Spleen (tissue), 11 donors: ENCODE results near the gene CCDC197. TPM values are rescaled to one million over a fixed set of nuclear protein-coding genes. Genes with fewer than 3 reads are reported as not detected.

ENCODE experiments used
- DNase-seq: peaks from one replicate; pipeline ENCODE4 v3.0.0-alpha.2; 2020
- H3K27ac ChIP-seq, 8 donors: fragments of 200-600 bp; sonication (generic) in 7 of 8; 1 replicate in 4 of 8; 2 replicates in 4 of 8; pipeline versions ENCODE4 v1.5.0 to v1.8.0; 2016 to 2021; ENCODE audit warnings: inconsistent platforms in 4 of 8, mild to moderate bottlenecking in 4 of 8, moderate library complexity in 1 of 8
- H3K27me3 ChIP-seq, 7 donors: fragments of 200-600 bp; sonication (generic) in 6 of 7; replicated peaks in 1 of 7; 1 replicate in 4 of 7; 2 replicates in 3 of 7; pipeline versions ENCODE4 v1.5.0 to v1.8.0; 2016 to 2021; ENCODE audit warnings: inconsistent platforms in 3 of 7, mild to moderate bottlenecking in 1 of 7
- H3K36me3 ChIP-seq, 6 donors: fragments of 200-600 bp; sonication (generic) in 5 of 6; 1 replicate in 4 of 6; 2 replicates in 2 of 6; pipeline versions ENCODE4 v1.5.0 to v1.8.0; 2016 to 2021; ENCODE audit warnings: inconsistent platforms in 2 of 6
- H3K4me1 ChIP-seq, 6 donors: fragments of 200-600 bp; sonication (generic) in 5 of 6; 1 replicate in 3 of 6; 2 replicates in 3 of 6; pipeline versions ENCODE4 v1.5.0 to v1.8.0; 2016 to 2021; ENCODE audit warnings: inconsistent platforms in 3 of 6
- H3K4me3 ChIP-seq, 8 donors: fragments of 200-600 bp; sonication (generic) in 7 of 8; 1 replicate in 4 of 8; 2 replicates in 4 of 8; pipeline versions ENCODE4 v1.5.0 to v1.8.0; 2016 to 2021; ENCODE audit warnings: inconsistent platforms in 4 of 8, mild to moderate bottlenecking in 4 of 8, moderate library complexity in 2 of 8
- H3K9me3 ChIP-seq, 8 donors: fragments of 200-600 bp; sonication (generic) in 7 of 8; 1 replicate in 4 of 8; 2 replicates in 4 of 8; pipeline versions ENCODE4 v1.5.0 to v1.8.0; 2016 to 2021; ENCODE audit warnings: inconsistent platforms in 4 of 8
- POLR2A ChIP-seq, 3 donors: fragments of 450-650 bp; IDR thresholded peaks; one replicate each; pipeline ENCODE4 v1.5.1; 2017; ENCODE audit warnings: antibody characterized with exemption in 3 of 3, mild to moderate bottlenecking in 1 of 3
- POLR2AphosphoS5 ChIP-seq, 3 donors: sonication (generic); formaldehyde crosslinking; IDR thresholded peaks; one replicate each; pipeline ENCODE4 v1.5.1; 2017; ENCODE audit warnings: antibody characterized with exemption in 3 of 3
- WGBS, 5 donors: extraction: QIAGEN DNeasy Blood & Tissue Kit in 3 of 5; methylation state at CpG; one replicate each; pipeline versions ENCODE4 v1.1.5 to v1.1.7; 2013 to 2018; 5-methylcytosine and 5-hydroxymethylcytosine counted together
- intact Hi-C: fragments of 100-400 bp; cut with DNase I; formaldehyde crosslinking; loops from one replicate; pipeline ENCODE4 v1.15.0; 2023; ENCODE audit warnings: low total_unique reads
- polyA plus RNA-seq, 3 donors: library from polyadenylated mRNA; stranded (reverse); fragments of 200-250 nt; gene quantifications; one replicate each; pipeline ENCODE4 v1.2.1, GENCODE V29; 2013
- total RNA-seq, 7 donors: library from RNA; depleted of rRNA in 3 of 7; stranded (reverse); fragments of >200 nt in 3 of 7; fragmentation: NEBNext Ultra II Directional in 4 of 7; extraction: Animal tissue kit (Norgen Biotek cat#: 25700) in 4 of 7; gene quantifications; one replicate each; pipeline versions ENCODE4 v1.1.0 to v1.2.1, GENCODE V29; 2016 to 2021
- TF ChIP-seq, protein P1 (sequence below), 11 experiments: fragments of 200-600 bp in 7 of 11; fragments of 450-650 bp in 4 of 11; sonication (generic) in 4 of 11; IDR thresholded peaks in 8 of 11; conservative IDR thresholded peaks in 3 of 11; 1 replicate in 7 of 11; 2 replicates in 4 of 11; pipeline versions ENCODE4 v1.4.0 to v1.8.0; 2016 to 2021; ENCODE audit warnings: antibody characterized with exemption in 11 of 11, inconsistent platforms in 4 of 11, mild to moderate bottlenecking in 1 of 11
- donor health status: healthy with polysubstance abuse.
- donor health status: DM: no; HTN: no; CAD: no; lungs with moderate emphysema.
- donor health status: DM: no; HTN: no; CAD: no.
- donor health status: Bipolar disorder and iron deficiency.
- donor health status: healthy.
- donor health status: DM: no; HTN: no; CAD: no.
- donor health status: DM: yes; HTN: yes; CAD: no.

The CCDC197 gene
- total and polyA plus RNA-seq, 10 donors, result not detected

DNA sequence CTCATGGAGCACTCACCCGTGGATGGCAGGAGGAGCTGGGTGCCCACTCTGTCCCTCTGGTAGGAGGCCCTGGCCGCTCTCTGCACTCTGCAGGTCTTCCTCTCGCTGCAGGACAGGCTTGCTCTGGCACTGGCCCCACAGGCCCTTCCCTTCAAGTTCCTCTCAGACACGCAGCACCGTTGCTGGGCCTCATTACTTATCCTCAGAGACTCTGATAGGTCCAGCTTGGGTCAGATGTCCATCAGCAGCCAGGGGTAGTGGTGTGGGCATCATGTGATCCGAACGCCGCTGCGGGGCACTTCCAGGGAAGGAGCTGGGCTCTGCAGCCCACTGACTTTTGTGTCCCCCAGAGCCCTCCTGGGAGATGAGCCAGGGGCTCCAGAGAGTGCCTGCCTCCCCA, 40.9 kb downstream of the CCDC197 start:
- WGBS, 5 donors, result 85 to 94% (median 89%) methylated on average over 9 of the region's 9 CpGs

DNA sequence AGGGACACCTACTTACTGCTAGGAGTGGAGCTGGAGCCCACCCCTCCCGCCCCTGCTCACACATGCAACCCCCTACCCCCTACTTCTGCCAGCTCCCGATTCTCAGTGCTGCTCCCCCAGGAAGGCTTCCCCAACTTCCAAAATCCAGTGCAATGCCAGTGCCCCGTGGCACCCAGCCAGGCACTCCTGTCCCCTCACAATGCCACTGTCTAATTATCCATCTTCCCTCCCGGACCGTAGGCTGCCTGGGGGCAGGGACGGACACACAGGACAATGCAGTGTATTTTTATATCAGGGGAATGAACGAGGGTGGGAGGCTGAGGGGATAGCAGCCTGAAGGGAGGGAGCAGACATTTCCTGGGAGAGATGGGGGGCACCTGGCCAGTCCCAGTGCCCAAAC, 41.4 kb downstream of the CCDC197 start:
- intact Hi-C loops, result loop anchor here (5.0 kb wide), 1 partner anchor 139 kb away; no protein-coding TSS in a partner anchor
- TF ChIP-seq, protein P1, sequence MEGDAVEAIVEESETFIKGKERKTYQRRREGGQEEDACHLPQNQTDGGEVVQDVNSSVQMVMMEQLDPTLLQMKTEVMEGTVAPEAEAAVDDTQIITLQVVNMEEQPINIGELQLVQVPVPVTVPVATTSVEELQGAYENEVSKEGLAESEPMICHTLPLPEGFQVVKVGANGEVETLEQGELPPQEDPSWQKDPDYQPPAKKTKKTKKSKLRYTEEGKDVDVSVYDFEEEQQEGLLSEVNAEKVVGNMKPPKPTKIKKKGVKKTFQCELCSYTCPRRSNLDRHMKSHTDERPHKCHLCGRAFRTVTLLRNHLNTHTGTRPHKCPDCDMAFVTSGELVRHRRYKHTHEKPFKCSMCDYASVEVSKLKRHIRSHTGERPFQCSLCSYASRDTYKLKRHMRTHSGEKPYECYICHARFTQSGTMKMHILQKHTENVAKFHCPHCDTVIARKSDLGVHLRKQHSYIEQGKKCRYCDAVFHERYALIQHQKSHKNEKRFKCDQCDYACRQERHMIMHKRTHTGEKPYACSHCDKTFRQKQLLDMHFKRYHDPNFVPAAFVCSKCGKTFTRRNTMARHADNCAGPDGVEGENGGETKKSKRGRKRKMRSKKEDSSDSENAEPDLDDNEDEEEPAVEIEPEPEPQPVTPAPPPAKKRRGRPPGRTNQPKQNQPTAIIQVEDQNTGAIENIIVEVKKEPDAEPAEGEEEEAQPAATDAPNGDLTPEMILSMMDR (IDR thresholded peaks at IDR 0.05 in 8 of 11, conservative IDR thresholded peaks at IDR 0.05 in 3 of 11), result no peak
- TF ChIP-seq POLR2A (IDR thresholded peaks at IDR 0.05) (no peak), POLR2AphosphoS5 (IDR thresholded peaks at IDR 0.05) (no peak)
- H3K4me1 ChIP-seq, result peaks cover 0 to 40% (median 14%) of the 10 kb centered on the region in 6 donors
- DNase-seq, result no peak
- H3K27ac ChIP-seq, result no peak overlapping the region
- H3K27me3 ChIP-seq, result no peaks in the 10 kb centered on the region
- peaks cover 0 to 4% (median 0%) of the 10 kb centered on the region in 6 donors for H3K36me3 ChIP-seq
- 80 to 91% (median 86%) methylated on average over 7 of the region's 7 CpGs for WGBS, 5 donors
- H3K9me3 ChIP-seq, result no peaks in the 10 kb centered on the region
- H3K4me3 ChIP-seq, result no peak overlapping the region

More for the DNA sequence above, 40.9 kb downstream of the CCDC197 start:
- Histone ChIP-seq H3K4me1 (peaks cover 0 to 34% (median 14%) of the 10 kb centered on the region in 6 donors), H3K4me3 (no peak overlapping the region), H3K27ac (no peak overlapping the region), H3K27me3 (no peaks in the 10 kb centered on the region), H3K36me3 (no peaks in the 10 kb centered on the region), H3K9me3 (no peaks in the 10 kb centered on the region)
- intact Hi-C loops, result loop anchor here (2.0 to 5.0 kb wide), 2 partner anchors 99 to 139 kb away; no protein-coding TSS in a partner anchor
- TF ChIP-seq POLR2A (IDR thresholded peaks at IDR 0.05), result no peak
- no peak for TF ChIP-seq POLR2AphosphoS5 (IDR thresholded peaks at IDR 0.05)
- TF ChIP-seq, protein P1 (IDR thresholded peaks at IDR 0.05 in 8 of 11, conservative IDR thresholded peaks at IDR 0.05 in 3 of 11), result no peak
- DNase-seq, result peak; percentile 71

DNA sequence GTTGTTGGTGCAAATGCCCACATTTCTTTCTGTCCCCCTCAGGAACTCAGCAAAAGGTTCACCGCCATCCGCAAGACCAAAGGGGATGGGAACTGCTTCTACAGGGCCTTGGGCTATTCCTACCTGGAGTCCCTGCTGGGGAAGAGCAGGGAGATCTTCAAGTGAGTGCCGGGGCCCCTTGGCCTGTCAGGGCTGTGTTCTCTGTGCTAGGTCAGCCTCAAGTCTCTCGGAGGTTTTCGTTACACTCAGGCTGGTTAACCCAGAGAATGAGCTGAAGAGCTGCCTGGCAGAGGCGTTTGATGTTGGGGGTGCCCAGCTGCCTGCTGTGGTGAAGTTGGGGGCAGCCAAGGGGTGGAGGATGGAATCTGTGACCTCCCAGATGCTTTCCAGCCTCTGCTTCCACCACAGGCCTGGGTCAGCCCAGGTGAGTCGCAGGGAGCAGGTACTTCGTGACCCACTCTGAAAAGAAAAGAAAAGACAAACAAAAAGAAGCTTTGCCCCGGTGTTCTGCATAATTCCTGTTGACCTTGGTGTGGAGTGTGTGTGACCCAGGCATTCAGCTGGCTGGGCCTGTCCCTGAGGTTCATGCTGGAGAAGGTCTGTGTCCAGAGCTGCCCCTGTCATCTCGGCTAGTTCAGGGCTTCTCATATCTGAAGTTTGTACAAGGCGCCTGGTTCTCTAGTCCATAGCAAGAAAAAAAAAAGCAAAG, 42.0 kb downstream of the CCDC197 start:
- TF ChIP-seq, protein P1 (IDR thresholded peaks at IDR 0.05 in 8 of 11, conservative IDR thresholded peaks at IDR 0.05 in 3 of 11), result no peak
- TF ChIP-seq POLR2AphosphoS5 (IDR thresholded peaks at IDR 0.05) (no peak), POLR2A (IDR thresholded peaks at IDR 0.05) (no peak)
- H3K27me3 ChIP-seq, result no peaks in the 10 kb centered on the region
- H3K4me1 ChIP-seq, result peaks cover 0 to 45% (median 14%) of the 10 kb centered on the region in 6 donors
- peaks cover 0 to 10% (median 1%) of the 10 kb centered on the region in 6 donors for H3K36me3 ChIP-seq
- intact Hi-C loops, result loop anchor here (5.0 kb wide), 1 partner anchor 138 kb away; no protein-coding TSS in a partner anchor
- no peak overlapping the region for H3K4me3 ChIP-seq
- WGBS, 5 donors, result 83 to 92% (median 92%) methylated on average over 11 of the region's 11 CpGs
- no peaks in the 10 kb centered on the region for H3K9me3 ChIP-seq
- no peak overlapping the region for H3K27ac ChIP-seq
- DNase-seq, result peak; percentile 62

DNA sequence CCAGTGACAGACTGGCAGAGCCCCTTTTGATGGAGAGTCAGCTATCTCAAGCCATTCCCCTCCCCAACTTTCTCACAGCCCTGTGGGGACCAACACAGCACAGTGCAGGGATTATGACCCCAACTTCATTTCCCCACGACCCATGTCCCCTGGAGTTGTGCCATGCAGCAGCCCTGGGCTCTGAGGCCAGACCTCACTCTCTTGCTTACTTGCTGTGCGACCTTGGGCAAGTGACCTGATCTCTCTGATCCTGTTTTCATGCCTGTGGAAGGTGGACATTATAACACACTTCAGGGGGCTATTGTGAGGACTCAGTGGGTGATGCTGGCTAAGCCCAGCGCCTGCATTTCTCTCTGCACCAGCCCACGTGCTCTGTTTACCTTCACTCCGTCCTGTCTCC, 43.1 kb downstream of the CCDC197 start:
- intact Hi-C loops, result no loop called here
- no peak for TF ChIP-seq POLR2A (IDR thresholded peaks at IDR 0.05)
- TF ChIP-seq, protein P1 (IDR thresholded peaks at IDR 0.05 in 8 of 11, conservative IDR thresholded peaks at IDR 0.05 in 3 of 11), result no peak
- TF ChIP-seq POLR2AphosphoS5 (IDR thresholded peaks at IDR 0.05), result no peak

More for the DNA sequence above, 43.1 kb downstream of the CCDC197 start:
- peaks cover 0 to 45% (median 14%) of the 10 kb centered on the region in 6 donors for H3K4me1 ChIP-seq
- H3K4me3 ChIP-seq, result no peak overlapping the region
- peaks cover 0 to 21% (median 9%) of the 10 kb centered on the region in 6 donors for H3K36me3 ChIP-seq
- 80 to 93% (median 86%) methylated on average over 5 of the region's 5 CpGs for WGBS, 5 donors
- no peak overlapping the region for H3K27ac ChIP-seq
- no peaks in the 10 kb centered on the region for H3K27me3 ChIP-seq
- DNase-seq, result peak; percentile 54
- H3K9me3 ChIP-seq, result no peaks in the 10 kb centered on the region
